GM23338 (cell line): ENCODE measurements around the gene NXPE4. TPM values are rescaled to one million over a fixed set of nuclear protein-coding genes. Genes with fewer than 3 reads are reported as not detected.

Source experiments
- ATAC-seq: fragments of 200-7000 bp; cut with Tn5 transposase; 3 replicates; pipeline ENCODE4 v1.9.1; 2020
- DNase-seq: peaks from one replicate; pipeline ENCODE4 v3.0.0-alpha.2; 2015; ENCODE audit warnings: low spot score
- H2AFZ ChIP-seq: fragments of 200-600 bp; sonication (generic); 2 replicates; pipeline ENCODE4 v1.8.0; 2016; ENCODE audit warnings: antibody characterized with exemption, mild to moderate bottlenecking, moderate library complexity
- H3F3A ChIP-seq: fragments of 200-600 bp; sonication (generic); replicated peaks from 2 replicates; pipeline ENCODE4 v1.8.0; 2017; ENCODE audit warnings: antibody characterized with exemption, mixed run types, low read depth
- H3K27ac ChIP-seq: fragments of 200-600 bp; sonication (generic); 2 replicates; pipeline ENCODE4 v1.6.1; 2016; ENCODE audit warnings: low read depth
- H3K27me3 ChIP-seq: fragments of 200-600 bp; sonication (generic); 2 replicates; pipeline ENCODE4 v1.8.0; 2016; ENCODE audit warnings: mild to moderate bottlenecking, mixed run types, moderate library complexity; ENCODE audit not compliant: insufficient read depth
- H3K36me3 ChIP-seq: fragments of 200-600 bp; sonication (generic); 2 replicates; pipeline ENCODE4 v1.8.0; 2016; ENCODE audit warnings: mild to moderate bottlenecking; ENCODE audit not compliant: insufficient read depth
- H3K4me1 ChIP-seq: fragments of 200-600 bp; sonication (generic); 2 replicates; pipeline ENCODE4 v1.8.0; 2016; ENCODE audit warnings: mild to moderate bottlenecking, moderate library complexity; ENCODE audit not compliant: insufficient read depth
- H3K4me2 ChIP-seq: fragments of 200-600 bp; sonication (generic); 2 replicates; pipeline ENCODE4 v1.7.1; 2017; ENCODE audit warnings: mixed run types
- H3K4me3 ChIP-seq: fragments of 200-600 bp; sonication (generic); 2 replicates; pipeline ENCODE4 v1.6.1; 2016; ENCODE audit warnings: mixed run types
- H3K79me2 ChIP-seq: fragments of 200-600 bp; sonication (generic); replicated peaks from 2 replicates; pipeline ENCODE4 v1.8.0; 2017; ENCODE audit warnings: mild to moderate bottlenecking; ENCODE audit not compliant: insufficient read depth
- H3K9me2 ChIP-seq: fragments of 200-600 bp; sonication (generic); 2 replicates; pipeline ENCODE4 v1.8.0; 2017; ENCODE audit not compliant: insufficient read depth
- H4K20me1 ChIP-seq: fragments of 200-600 bp; sonication (generic); replicated peaks from 2 replicates; pipeline ENCODE4 v1.8.0; 2017; ENCODE audit warnings: mild to moderate bottlenecking; ENCODE audit not compliant: insufficient read depth
- H3K27ac Mint-ChIP-seq: 2 replicates; pipeline ENCODE4 v1.8.0; 2020; ENCODE audit warnings: inconsistent platforms, mild to moderate bottlenecking, moderate library complexity, mixed read lengths
- H3K27me3 Mint-ChIP-seq: 3 replicates; pipeline ENCODE4 v1.8.0; 2022; ENCODE audit warnings: low read depth, mild to moderate bottlenecking, moderate library complexity, mixed read lengths, inconsistent platforms; ENCODE audit not compliant: insufficient read depth, poor library complexity
- H3K36me3 Mint-ChIP-seq: 3 replicates; pipeline ENCODE4 v1.8.0; 2021; ENCODE audit warnings: low read depth, mild to moderate bottlenecking, inconsistent platforms, moderate library complexity, mixed read lengths
- H3K4me1 Mint-ChIP-seq: 3 replicates; pipeline ENCODE4 v1.8.0; 2020; ENCODE audit warnings: mild to moderate bottlenecking, inconsistent platforms, mixed read lengths
- H3K4me3 Mint-ChIP-seq: 3 replicates; pipeline ENCODE4 v1.8.0; 2021; ENCODE audit warnings: moderate library complexity, mild to moderate bottlenecking, inconsistent platforms, mixed read lengths
- H3K9me3 Mint-ChIP-seq: 3 replicates; pipeline ENCODE4 v1.8.0; 2020; ENCODE audit warnings: moderate library complexity, mild to moderate bottlenecking, inconsistent platforms, mixed read lengths
- CREB1 ChIP-seq: fragments of 250-450 bp; sonication (Bioruptor Pico); IDR thresholded peaks from 2 replicates; pipeline ENCODE4 v1.5.0; 2020; ENCODE audit warnings: low read depth, mild to moderate bottlenecking, moderate library complexity
- CTCF ChIP-seq, 2 experiments: fragments of 200-600 bp in 1 of 2; sonication (generic) in 1 of 2; conservative IDR thresholded peaks; 2 replicates each; pipeline versions ENCODE4 v1.5.1 to v1.6.1; 2016 to 2017; ENCODE audit warnings: antibody characterized with exemption in 2 of 2, low read depth in 2 of 2, mild to moderate bottlenecking in 2 of 2, moderate library complexity in 1 of 2
- ETS1 ChIP-seq: IDR thresholded peaks from 2 replicates; pipeline ENCODE4 v1.6.1; 2016; ENCODE audit warnings: antibody characterized with exemption
- EZH2 ChIP-seq: fragments of 200-600 bp; sonication (generic); IDR thresholded peaks from one replicate; pipeline ENCODE4 v1.8.0; 2017; ENCODE audit warnings: antibody characterized with exemption, mild to moderate bottlenecking, low read depth; ENCODE audit not compliant: unreplicated experiment
- EZH2phosphoT487 ChIP-seq: fragments of 200-600 bp; sonication (generic); IDR thresholded peaks from one replicate; pipeline ENCODE4 v1.8.1; 2018; ENCODE audit warnings: antibody characterized with exemption; ENCODE audit not compliant: unreplicated experiment
- JUNB ChIP-seq: IDR thresholded peaks from one replicate; pipeline ENCODE4 v1.6.1; 2016; ENCODE audit warnings: antibody characterized with exemption; ENCODE audit not compliant: unreplicated experiment
- NANOG ChIP-seq: IDR thresholded peaks from 2 replicates; pipeline ENCODE4 v1.6.1; 2016; ENCODE audit warnings: antibody characterized with exemption, borderline replicate concordance
- POLR2AphosphoS5 ChIP-seq: IDR thresholded peaks from 2 replicates; pipeline ENCODE4 v1.6.1; 2016; ENCODE audit warnings: antibody characterized with exemption, low read depth
- REST ChIP-seq: IDR thresholded peaks from one replicate; pipeline ENCODE4 v1.6.1; 2018; ENCODE audit warnings: antibody characterized with exemption; ENCODE audit not compliant: unreplicated experiment
- STAT1 ChIP-seq: IDR thresholded peaks from one replicate; pipeline ENCODE4 v1.6.1; 2016; ENCODE audit warnings: antibody characterized with exemption; ENCODE audit not compliant: unreplicated experiment
- ZNF114 ChIP-seq: fragments of 250-450 bp; sonication (Bioruptor Pico); IDR thresholded peaks from 2 replicates; pipeline ENCODE4 v1.5.0; 2020; ENCODE audit warnings: mild to moderate bottlenecking, moderate library complexity
- ZNF331 ChIP-seq: fragments of 250-450 bp; sonication (Bioruptor Pico); IDR thresholded peaks from 2 replicates; pipeline ENCODE4 v1.5.0; 2020; ENCODE audit warnings: low read depth, mild to moderate bottlenecking, moderate library complexity
- ZNF462 ChIP-seq: fragments of 250-450 bp; sonication (Bioruptor Pico); IDR thresholded peaks from 2 replicates; pipeline ENCODE4 v1.5.0; 2020; ENCODE audit warnings: mild to moderate bottlenecking, moderate library complexity
- polyA plus RNA-seq: library from polyadenylated mRNA; unstranded; fragments of >200 nt; fragmentation: Nextera tagmentation; extraction: Ambion mirVana; gene quantifications from 2 replicates; pipeline ENCODE4 v1.2.1, GENCODE V29; 2016
- total RNA-seq: library from RNA; depleted of rRNA; stranded (reverse); fragments of >200 nt; shearing (Covaris generic); gene quantifications from 2 replicates; pipeline ENCODE4 v1.2.3, GENCODE V29; 2014

Gene NXPE4
- total and polyA plus RNA-seq, 2 experiments from 2014 or later = not detected

GRCh38 chr11:114553642-114554041 is 41.9 kb downstream of the NXPE4 start:
- H2AFZ ChIP-seq = no peak overlapping the region
- peaks cover 11% of the 10 kb centered on the region for H3K4me1 Mint-ChIP-seq
- TF ChIP-seq ETS1 = no peak
- TF ChIP-seq CTCF (conservative IDR thresholded peaks at IDR 0.05; ENCODE audit: low read depth in 2 of 2) = no peak
- TF ChIP-seq EZH2phosphoT487 = no peak
- TF ChIP-seq JUNB = no peak
- no peak for TF ChIP-seq ZNF331
- TF ChIP-seq ZNF462 = no peak
- no peak for TF ChIP-seq STAT1
- no peak for TF ChIP-seq ZNF114
- no peak for TF ChIP-seq REST
- TF ChIP-seq CREB1 (CRISPR knock-in tag) = no peak
- TF ChIP-seq EZH2 = no peak
- TF ChIP-seq POLR2AphosphoS5 = no peak
- TF ChIP-seq NANOG = no peak
- H3K9me3 Mint-ChIP-seq = no peaks in the 10 kb centered on the region
- peaks cover 2% of the 10 kb centered on the region for H3K27me3 Mint-ChIP-seq
- no peaks in the 10 kb centered on the region for H3F3A ChIP-seq
- no peaks in the 10 kb centered on the region for H3K79me2 ChIP-seq
- no peak overlapping the region for H3K4me2 ChIP-seq
- no peak for DNase-seq
- no peak overlapping the region for H3K4me3 ChIP-seq
- H3K4me1 ChIP-seq = no peaks in the 10 kb centered on the region
- H3K27ac Mint-ChIP-seq = no peak overlapping the region
- H3K36me3 ChIP-seq = no peaks in the 10 kb centered on the region
- H4K20me1 ChIP-seq = no peaks in the 10 kb centered on the region
- no peaks in the 10 kb centered on the region for H3K27me3 ChIP-seq
- no peak for ATAC-seq
- H3K9me2 ChIP-seq = peaks cover 4% of the 10 kb centered on the region
- no peak overlapping the region for H3K27ac ChIP-seq
- H3K36me3 Mint-ChIP-seq = no peaks in the 10 kb centered on the region
- no peak overlapping the region for H3K4me3 Mint-ChIP-seq
